Lower leg skin (tissue), 4 donors: Measurements from ENCODE around the gene BOLA2B. TPM values are rescaled to one million over a fixed set of nuclear protein-coding genes. Genes with fewer than 3 reads are reported as not detected.

Experiments used
- DNase-seq, 2 donors: peaks; one replicate each; pipeline ENCODE4 v3.0.0-alpha.2; 2019; ENCODE audit warnings: low spot score in 2 of 2
- H3K4me3 ChIP-seq: fragments of 200-600 bp; sonication (generic); 2 replicates; pipeline ENCODE4 v1.5.1; 2017; ENCODE audit warnings: mild to moderate bottlenecking, low read depth; ENCODE audit not compliant: poor library complexity, severe bottlenecking
- CTCF ChIP-seq, 3 donors: fragments of 450-650 bp; IDR thresholded peaks; one replicate each; pipeline ENCODE4 v1.5.1; 2016; ENCODE audit warnings: antibody characterized with exemption in 3 of 3, mild to moderate bottlenecking in 3 of 3, moderate library complexity in 2 of 3
- POLR2A ChIP-seq, 2 donors: fragments of 450-650 bp; IDR thresholded peaks; one replicate each; pipeline ENCODE4 v1.6.1; 2016 to 2017; ENCODE audit warnings: antibody characterized with exemption in 2 of 2, mild to moderate bottlenecking in 1 of 2, moderate library complexity in 1 of 2
- WGBS, 2 donors: methylation state at CpG; one replicate each; pipeline ENCODE4 v1.1.5; 2018; 5-methylcytosine and 5-hydroxymethylcytosine counted together
- intact Hi-C: fragments of 100-400 bp; cut with DNase I; formaldehyde crosslinking; loops from one replicate; pipeline ENCODE4 v1.15.0; 2023; ENCODE audit warnings: low total_unique reads
- total RNA-seq, 4 donors: library from RNA; depleted of rRNA; stranded (reverse); fragments of >200 nt; gene quantifications; one replicate each; pipeline ENCODE4 v1.1.0, GENCODE V29; 2016

BOLA2B gene
- total RNA-seq, 4 donors from 2014 or later = 87.6 to 199 (median 147) TPM

- intact Hi-C loops = no loop called here
Measured at GRCh38 chr16:30184891-30185682, 8.4 kb downstream of the BOLA2B start.

GRCh38 chr16:30184096-30184890 lies 9.2 kb downstream of the BOLA2B start:
- TF ChIP-seq POLR2A (IDR thresholded peaks at IDR 0.05) (no peak), CTCF (IDR thresholded peaks at IDR 0.05) (no peak)
- peak in 1 of 2 donors; percentile 87 for DNase-seq
- WGBS, 2 donors = 29 to 44% methylated on average over 18 to 20 of the region's 24 CpGs
- no peak overlapping the region for H3K4me3 ChIP-seq
- intact Hi-C loops = no loop called here

More at GRCh38 chr16:30184891-30185682, 8.4 kb downstream of the BOLA2B start:
- TF ChIP-seq CTCF (IDR thresholded peaks at IDR 0.05) (no peak), POLR2A (IDR thresholded peaks at IDR 0.05) (no peak)
- H3K4me3 ChIP-seq = no peak overlapping the region
- 82 to 85% methylated on average over 10 to 13 of the region's 13 CpGs for WGBS, 2 donors
- DNase-seq = no peak

- H3K4me3 ChIP-seq = peak within 1 kb of the TSS; percentile 18
- intact Hi-C loops = no loop called here
- TF ChIP-seq CTCF (IDR thresholded peaks at IDR 0.05) (no peak), POLR2A (IDR thresholded peaks at IDR 0.05) (no peak)
- 2 to 3% methylated on average over 39 to 43 of the region's 81 CpGs for WGBS, 2 donors
- DNase-seq = peak; percentile 80 to 97
Measured at GRCh38 chr16:30183233-30184095, 10.0 kb downstream of the BOLA2B start, which contains the start of gene CORO1A. TSS of gene CORO1A (plus strand) at chr16:30183602. CDS start at chr16:30185210, 1,608 bp downstream.

GRCh38 chr16:30180741-30181140 lies 12.7 kb downstream of the BOLA2B start:
- intact Hi-C loops = no loop called here
- TF ChIP-seq CTCF (IDR thresholded peaks at IDR 0.05) (no peak), POLR2A (IDR thresholded peaks at IDR 0.05) (no peak)
- H3K4me3 ChIP-seq = no peak overlapping the region
- 69 to 90% methylated on average over 3 of the region's 3 CpGs for WGBS, 2 donors
- DNase-seq = no peak

GRCh38 chr16:30179931-30180330 lies 13.5 kb downstream of the BOLA2B start:
- 96 to 97% methylated on average over 9 of the region's 9 CpGs for WGBS, 2 donors
- TF ChIP-seq CTCF (IDR thresholded peaks at IDR 0.05) (no peak), POLR2A (IDR thresholded peaks at IDR 0.05) (no peak)
- H3K4me3 ChIP-seq = no peak overlapping the region
- intact Hi-C loops = no loop called here
- DNase-seq = no peak
